ENCODE results near the gene TNS3. TPM values are rescaled to one million over a fixed set of nuclear protein-coding genes. Genes with fewer than 3 reads are reported as not detected.
"Not testable (repeated sequence)": the region's sequence is repeated elsewhere in the genome, so short reads cannot be mapped to it uniquely, and the experiment has no call there.

Gene TNS3
- total RNA-seq, 2 experiments from 2014 or later, result not detected

GRCh38 chr7:47600199-47601118 lies 18.5 kb upstream of the TNS3 start:
- Mint-ChIP-seq H3K4me3 (no peak overlapping the region), H3K27me3 (ENCODE audit: low read depth) (no peaks in the 10 kb centered on the region), H3K4me1 (ENCODE audit: low read depth) (no peaks in the 10 kb centered on the region), H3K27ac (no peak overlapping the region), H3K36me3 (ENCODE audit: low read depth) (no peaks in the 10 kb centered on the region), H3K9me3 (ENCODE audit: insufficient read depth) (peaks cover 12% of the 10 kb centered on the region)
- POLR2A ChIA-PET, result no interaction called here
- CTCF ChIA-PET, result no interaction called here
- no peak for DNase-seq
- ATAC-seq, result no peak

GRCh38 chr7:47597379-47597778 lies 15.5 kb upstream of the TNS3 start:
- ChIA-PET CTCF (no interaction called here), POLR2A (no interaction called here)
- Mint-ChIP-seq H3K36me3 (ENCODE audit: low read depth) (no peaks in the 10 kb centered on the region), H3K4me1 (ENCODE audit: low read depth) (no peaks in the 10 kb centered on the region), H3K9me3 (ENCODE audit: insufficient read depth) (peaks cover 12% of the 10 kb centered on the region), H3K27me3 (ENCODE audit: low read depth) (no peaks in the 10 kb centered on the region), H3K27ac (no peak overlapping the region), H3K4me3 (no peak overlapping the region)
- ATAC-seq (no peak), DNase-seq (no peak)

- CTCF ChIA-PET, result no interaction called here
Measured at GRCh38 chr7:47596502-47597202, 14.7 kb upstream of the TNS3 start.

GRCh38 chr7:47594406-47594805 lies 12.5 kb upstream of the TNS3 start:
- Mint-ChIP-seq H3K9me3 (ENCODE audit: insufficient read depth) (peaks cover 12% of the 10 kb centered on the region), H3K4me1 (ENCODE audit: low read depth) (no peaks in the 10 kb centered on the region), H3K27me3 (ENCODE audit: low read depth) (no peaks in the 10 kb centered on the region), H3K27ac (no peak overlapping the region), H3K4me3 (no peak overlapping the region), H3K36me3 (ENCODE audit: low read depth) (no peaks in the 10 kb centered on the region)
- POLR2A ChIA-PET, result no interaction called here
- ATAC-seq (no peak), DNase-seq (no peak)
- CTCF ChIA-PET, result no interaction called here

More at GRCh38 chr7:47596502-47597202, 14.7 kb upstream of the TNS3 start:
- Mint-ChIP-seq H3K36me3 (ENCODE audit: low read depth) (no peaks in the 10 kb centered on the region), H3K9me3 (ENCODE audit: insufficient read depth) (peaks cover 12% of the 10 kb centered on the region), H3K4me3 (no peak overlapping the region), H3K27ac (no peak overlapping the region), H3K27me3 (ENCODE audit: low read depth) (no peaks in the 10 kb centered on the region), H3K4me1 (ENCODE audit: low read depth) (no peaks in the 10 kb centered on the region)
- ATAC-seq (no peak), DNase-seq (no peak)
- POLR2A ChIA-PET, result no interaction called here

- ChIA-PET POLR2A (no interaction called here), CTCF (no interaction called here)
- no peaks in the 10 kb centered on the region for H3K36me3 Mint-ChIP-seq (ENCODE audit: low read depth)
- H3K27me3 Mint-ChIP-seq (ENCODE audit: low read depth), result no peaks in the 10 kb centered on the region
- H3K9me3 Mint-ChIP-seq (ENCODE audit: insufficient read depth), result peaks cover 3% of the 10 kb centered on the region
- no peaks in the 10 kb centered on the region for H3K4me1 Mint-ChIP-seq (ENCODE audit: low read depth)
- ATAC-seq (no peak), DNase-seq (no peak)
- H3K27ac Mint-ChIP-seq, result no peak overlapping the region
- no peak overlapping the region for H3K4me3 Mint-ChIP-seq
Measured at GRCh38 chr7:47591655-47592572, 10.0 kb upstream of the TNS3 start.

- Mint-ChIP-seq H3K4me3 (no peak overlapping the region), H3K4me1 (ENCODE audit: low read depth) (no peaks in the 10 kb centered on the region), H3K9me3 (ENCODE audit: insufficient read depth) (no peaks in the 10 kb centered on the region), H3K27me3 (ENCODE audit: low read depth) (no peaks in the 10 kb centered on the region), H3K36me3 (ENCODE audit: low read depth) (no peaks in the 10 kb centered on the region), H3K27ac (no peak overlapping the region)
- ChIA-PET POLR2A (no interaction called here), CTCF (no interaction called here)
- ATAC-seq, result no peak
- DNase-seq, result no peak
Measured at GRCh38 chr7:47591089-47591654, 9.3 kb upstream of the TNS3 start.

GRCh38 chr7:47590215-47590614 lies 8.3 kb upstream of the TNS3 start:
- H3K9me3 Mint-ChIP-seq (ENCODE audit: insufficient read depth); H3K27ac Mint-ChIP-seq; H3K4me3 Mint-ChIP-seq; H3K36me3 Mint-ChIP-seq (ENCODE audit: low read depth); H3K27me3 Mint-ChIP-seq (ENCODE audit: low read depth); ATAC-seq; POLR2A ChIA-PET; H3K4me1 Mint-ChIP-seq (ENCODE audit: low read depth); DNase-seq; CTCF ChIA-PET: not testable (repeated sequence)

GRCh38 chr7:47588704-47589225 lies 6.9 kb upstream of the TNS3 start:
- H3K27me3 Mint-ChIP-seq (ENCODE audit: low read depth), result peaks cover under 1% of the 10 kb centered on the region
- no peak for ATAC-seq
- H3K4me3 Mint-ChIP-seq, result no peak overlapping the region
- H3K36me3 Mint-ChIP-seq (ENCODE audit: low read depth), result no peaks in the 10 kb centered on the region
- DNase-seq, result no peak
- no peaks in the 10 kb centered on the region for H3K4me1 Mint-ChIP-seq (ENCODE audit: low read depth)
- CTCF ChIA-PET, result no interaction called here
- POLR2A ChIA-PET, result no interaction called here
- H3K9me3 Mint-ChIP-seq (ENCODE audit: insufficient read depth), result no peaks in the 10 kb centered on the region
- H3K27ac Mint-ChIP-seq, result no peak overlapping the region

GRCh38 chr7:47587976-47588375 lies 6.1 kb upstream of the TNS3 start:
- Mint-ChIP-seq H3K4me3 (no peak overlapping the region), H3K9me3 (ENCODE audit: insufficient read depth) (no peaks in the 10 kb centered on the region), H3K27ac (no peak overlapping the region), H3K36me3 (ENCODE audit: low read depth) (no peaks in the 10 kb centered on the region), H3K4me1 (ENCODE audit: low read depth) (no peaks in the 10 kb centered on the region), H3K27me3 (ENCODE audit: low read depth) (peaks cover 8% of the 10 kb centered on the region)
- ChIA-PET POLR2A (no interaction called here), CTCF (no interaction called here)
- no peak for DNase-seq
- no peak for ATAC-seq

GRCh38 chr7:47587351-47587750 lies 5.4 kb upstream of the TNS3 start:
- DNase-seq (no peak), ATAC-seq (no peak)
- Mint-ChIP-seq H3K4me1 (ENCODE audit: low read depth) (no peaks in the 10 kb centered on the region), H3K4me3 (no peak overlapping the region), H3K9me3 (ENCODE audit: insufficient read depth) (no peaks in the 10 kb centered on the region), H3K36me3 (ENCODE audit: low read depth) (no peaks in the 10 kb centered on the region), H3K27ac (no peak overlapping the region), H3K27me3 (ENCODE audit: low read depth) (peaks cover 14% of the 10 kb centered on the region)
- POLR2A ChIA-PET, result no interaction called here
- CTCF ChIA-PET, result no interaction called here

GRCh38 chr7:47586925-47587324 lies 5.0 kb upstream of the TNS3 start:
- DNase-seq (no peak), ATAC-seq (no peak)
- Mint-ChIP-seq H3K27me3 (ENCODE audit: low read depth) (peaks cover 16% of the 10 kb centered on the region), H3K9me3 (ENCODE audit: insufficient read depth) (no peaks in the 10 kb centered on the region), H3K36me3 (ENCODE audit: low read depth) (no peaks in the 10 kb centered on the region), H3K27ac (no peak overlapping the region), H3K4me3 (no peak overlapping the region), H3K4me1 (ENCODE audit: low read depth) (no peaks in the 10 kb centered on the region)
- ChIA-PET POLR2A (no interaction called here), CTCF (no interaction called here)

Measured in activated CD8-positive, alpha-beta T cell treated with anti-CD3 and anti-CD28 coated beads, Interleukin-2, amount 10 ng/mL, durations not matched to agents 7 days and 5 days (primary cell).